ENCODE data around the gene PRKCD.

The PRKCD gene

GRCh38 chr3:53189276-53189675, 28.3 kb downstream of the PRKCD start:
- H3K18ac ChIP-seq (ENCODE audit: low read length), result no peak overlapping the region
- no peak overlapping the region for H2AK5ac ChIP-seq (ENCODE audit: low read depth, low read length)
- no peak for DNase-seq (ENCODE audit: low spot score)
- no peak overlapping the region for H2BK12ac ChIP-seq (ENCODE audit: low read length)
- no peaks in the 10 kb centered on the region for H3K9me3 ChIP-seq (replicated peaks in 1 of 2; ENCODE audit: control insufficient read depth in 2 of 2, insufficient read depth in 1 of 2, low read depth in 1 of 2, low read length in 2 of 2)
- H4K91ac ChIP-seq (ENCODE audit: low read depth, low read length, poor library complexity), result no peak overlapping the region
- no peak overlapping the region for H3K23ac ChIP-seq (ENCODE audit: low read depth, low read length, poor library complexity)
- H3K14ac ChIP-seq (ENCODE audit: low read length), result no peak overlapping the region
- H2BK15ac ChIP-seq (ENCODE audit: low read length), result no peak overlapping the region
- peaks cover 0 to 8% of the 10 kb centered on the region in 2 donors for H3K36me3 ChIP-seq (replicated peaks in 1 of 2; ENCODE audit: control insufficient read depth in 2 of 2, insufficient read depth in 2 of 2, low read length in 2 of 2)
- H2BK5ac ChIP-seq (ENCODE audit: low read length), result no peak overlapping the region
- H3K4me2 ChIP-seq (ENCODE audit: insufficient read depth, low read length, poor library complexity, severe bottlenecking), result no peak overlapping the region
- H2BK120ac ChIP-seq (ENCODE audit: low read depth, low read length), result no peak overlapping the region
- H3K4me1 ChIP-seq (ENCODE audit: control insufficient read depth in 2 of 2, insufficient read depth in 1 of 2, low read depth in 1 of 2, low read length in 2 of 2), result peaks cover 6 to 8% of the 10 kb centered on the region in 2 donors
- no peak overlapping the region for H3K4ac ChIP-seq (ENCODE audit: low read length)
- no peak overlapping the region for H3K9ac ChIP-seq (ENCODE audit: low read depth, low read length, poor library complexity)
- no peak overlapping the region for H3K4me3 ChIP-seq (ENCODE audit: low read length in 2 of 2)
- no peaks in the 10 kb centered on the region for H3K79me1 ChIP-seq (ENCODE audit: low read depth, low read length)
- no CpG with 5 or more reads among the region's 3 CpGs for WGBS, 2 donors (ENCODE audit: extremely low coverage in 2 of 2, insufficient read length in 2 of 2, insufficient replicate concordance in 1 of 2)
- no peak overlapping the region for H2AFZ ChIP-seq (ENCODE audit: low read length)
- H3K27ac ChIP-seq (replicated peaks; ENCODE audit: low read length), result no peak overlapping the region
- peaks cover 0 to 10% (median 0%) of the 10 kb centered on the region in 3 experiments for H3K27me3 ChIP-seq (ENCODE audit: control insufficient read depth in 3 of 3, insufficient read depth in 3 of 3, low read depth in 1 of 3, low read length in 3 of 3)
- H4K8ac ChIP-seq (ENCODE audit: low read depth, low read length), result no peak overlapping the region

GRCh38 chr3:53190659-53191058, 29.6 kb downstream of the PRKCD start:
- Histone ChIP-seq H3K9me3 (replicated peaks in 1 of 2; ENCODE audit: control insufficient read depth in 2 of 2, insufficient read depth in 1 of 2, low read depth in 1 of 2, low read length in 2 of 2) (no peaks in the 10 kb centered on the region), H2AK5ac (ENCODE audit: low read depth, low read length) (no peak overlapping the region), H3K27ac (replicated peaks; ENCODE audit: low read length) (no peak overlapping the region)

GRCh38 chr3:53191836-53192480, 30.9 kb downstream of the PRKCD start:
- no peak overlapping the region for H2BK15ac ChIP-seq (ENCODE audit: low read length)
- WGBS, 2 donors (ENCODE audit: extremely low coverage in 2 of 2, insufficient read length in 2 of 2, insufficient replicate concordance in 1 of 2), result no CpG with 5 or more reads among the region's 16 CpGs
- peaks cover 6 to 14% of the 10 kb centered on the region in 2 donors for H3K4me1 ChIP-seq (ENCODE audit: control insufficient read depth in 2 of 2, insufficient read depth in 1 of 2, low read depth in 1 of 2, low read length in 2 of 2)
- H3K27me3 ChIP-seq (ENCODE audit: control insufficient read depth in 3 of 3, insufficient read depth in 3 of 3, low read depth in 1 of 3, low read length in 3 of 3), result peaks cover 0 to 24% (median 0%) of the 10 kb centered on the region in 3 experiments
- no peak overlapping the region for H2AK5ac ChIP-seq (ENCODE audit: low read depth, low read length)
- no peak overlapping the region for H2BK120ac ChIP-seq (ENCODE audit: low read depth, low read length)
- H3K9me3 ChIP-seq (replicated peaks in 1 of 2; ENCODE audit: control insufficient read depth in 2 of 2, insufficient read depth in 1 of 2, low read depth in 1 of 2, low read length in 2 of 2), result no peaks in the 10 kb centered on the region
- no peak overlapping the region for H3K9ac ChIP-seq (ENCODE audit: low read depth, low read length, poor library complexity)
- no peak overlapping the region for H2BK5ac ChIP-seq (ENCODE audit: low read length)
- peak overlapping the region in 1 of 2 donors; percentile 54 for H3K4me3 ChIP-seq (ENCODE audit: low read length in 2 of 2)
- no peak overlapping the region for H4K91ac ChIP-seq (ENCODE audit: low read depth, low read length, poor library complexity)
- H3K27ac ChIP-seq (replicated peaks; ENCODE audit: low read length), result no peak overlapping the region
- H3K36me3 ChIP-seq (replicated peaks in 1 of 2; ENCODE audit: control insufficient read depth in 2 of 2, insufficient read depth in 2 of 2, low read length in 2 of 2), result peaks cover 0 to 2% of the 10 kb centered on the region in 2 donors
- H3K23ac ChIP-seq (ENCODE audit: low read depth, low read length, poor library complexity), result no peak overlapping the region
- H3K79me1 ChIP-seq (ENCODE audit: low read depth, low read length), result no peaks in the 10 kb centered on the region
- H2BK12ac ChIP-seq (ENCODE audit: low read length), result no peak overlapping the region
- no peak for DNase-seq (ENCODE audit: low spot score)
- no peak overlapping the region for H3K4ac ChIP-seq (ENCODE audit: low read length)
- no peak overlapping the region for H3K14ac ChIP-seq (ENCODE audit: low read length)
- no peak overlapping the region for H3K18ac ChIP-seq (ENCODE audit: low read length)
- no peak overlapping the region for H2AFZ ChIP-seq (ENCODE audit: low read length)
- no peak overlapping the region for H3K4me2 ChIP-seq (ENCODE audit: insufficient read depth, low read length, poor library complexity, severe bottlenecking)
- no peak overlapping the region for H4K8ac ChIP-seq (ENCODE audit: low read depth, low read length)

More at GRCh38 chr3:53190659-53191058, 29.6 kb downstream of the PRKCD start:
- H3K9ac ChIP-seq (ENCODE audit: low read depth, low read length, poor library complexity), result no peak overlapping the region
- H3K27me3 ChIP-seq (ENCODE audit: control insufficient read depth in 3 of 3, insufficient read depth in 3 of 3, low read depth in 1 of 3, low read length in 3 of 3), result peaks cover 0 to 24% (median 0%) of the 10 kb centered on the region in 3 experiments
- H4K91ac ChIP-seq (ENCODE audit: low read depth, low read length, poor library complexity), result no peak overlapping the region
- H2BK15ac ChIP-seq (ENCODE audit: low read length), result no peak overlapping the region
- H3K4me2 ChIP-seq (ENCODE audit: insufficient read depth, low read length, poor library complexity, severe bottlenecking), result no peak overlapping the region
- H3K14ac ChIP-seq (ENCODE audit: low read length), result no peak overlapping the region
- DNase-seq (ENCODE audit: low spot score), result no peak
- H3K4ac ChIP-seq (ENCODE audit: low read length), result no peak overlapping the region
- H3K79me1 ChIP-seq (ENCODE audit: low read depth, low read length), result no peaks in the 10 kb centered on the region
- no peak overlapping the region for H2BK5ac ChIP-seq (ENCODE audit: low read length)
- no peak overlapping the region for H3K23ac ChIP-seq (ENCODE audit: low read depth, low read length, poor library complexity)
- no peak overlapping the region for H2BK12ac ChIP-seq (ENCODE audit: low read length)
- H2AFZ ChIP-seq (ENCODE audit: low read length), result no peak overlapping the region
- no peak overlapping the region for H3K4me3 ChIP-seq (ENCODE audit: low read length in 2 of 2)
- H3K18ac ChIP-seq (ENCODE audit: low read length), result no peak overlapping the region
- peaks cover 6 to 11% of the 10 kb centered on the region in 2 donors for H3K4me1 ChIP-seq (ENCODE audit: control insufficient read depth in 2 of 2, insufficient read depth in 1 of 2, low read depth in 1 of 2, low read length in 2 of 2)
- no peak overlapping the region for H2BK120ac ChIP-seq (ENCODE audit: low read depth, low read length)
- no peak overlapping the region for H4K8ac ChIP-seq (ENCODE audit: low read depth, low read length)
- peaks cover 0 to 6% of the 10 kb centered on the region in 2 donors for H3K36me3 ChIP-seq (replicated peaks in 1 of 2; ENCODE audit: control insufficient read depth in 2 of 2, insufficient read depth in 2 of 2, low read length in 2 of 2)
- WGBS, 2 donors (ENCODE audit: extremely low coverage in 2 of 2, insufficient read length in 2 of 2, insufficient replicate concordance in 1 of 2), result no CpG with 5 or more reads among the region's 3 CpGs

GRCh38 chr3:53192608-53193007, 31.6 kb downstream of the PRKCD start:
- H3K36me3 ChIP-seq (replicated peaks in 1 of 2; ENCODE audit: control insufficient read depth in 2 of 2, insufficient read depth in 2 of 2, low read length in 2 of 2), result peaks cover 0 to 2% of the 10 kb centered on the region in 2 donors
- H4K91ac ChIP-seq (ENCODE audit: low read depth, low read length, poor library complexity), result no peak overlapping the region
- no peak overlapping the region for H3K4me3 ChIP-seq (ENCODE audit: low read length in 2 of 2)
- no peak overlapping the region for H4K8ac ChIP-seq (ENCODE audit: low read depth, low read length)
- peaks cover 6 to 14% of the 10 kb centered on the region in 2 donors for H3K4me1 ChIP-seq (ENCODE audit: control insufficient read depth in 2 of 2, insufficient read depth in 1 of 2, low read depth in 1 of 2, low read length in 2 of 2)
- no peak overlapping the region for H3K27ac ChIP-seq (replicated peaks; ENCODE audit: low read length)
- no peak overlapping the region for H3K14ac ChIP-seq (ENCODE audit: low read length)
- no peak overlapping the region for H3K4me2 ChIP-seq (ENCODE audit: insufficient read depth, low read length, poor library complexity, severe bottlenecking)
- no peak overlapping the region for H3K4ac ChIP-seq (ENCODE audit: low read length)
- H2AK5ac ChIP-seq (ENCODE audit: low read depth, low read length), result no peak overlapping the region
- peak overlapping the region; percentile 17 for H3K18ac ChIP-seq (ENCODE audit: low read length)
- H3K79me1 ChIP-seq (ENCODE audit: low read depth, low read length), result no peaks in the 10 kb centered on the region
- no CpG with 5 or more reads among the region's 3 CpGs for WGBS, 2 donors (ENCODE audit: extremely low coverage in 2 of 2, insufficient read length in 2 of 2, insufficient replicate concordance in 1 of 2)
- no peak overlapping the region for H2BK5ac ChIP-seq (ENCODE audit: low read length)
- no peak overlapping the region for H3K23ac ChIP-seq (ENCODE audit: low read depth, low read length, poor library complexity)
- no peaks in the 10 kb centered on the region for H3K9me3 ChIP-seq (replicated peaks in 1 of 2; ENCODE audit: control insufficient read depth in 2 of 2, insufficient read depth in 1 of 2, low read depth in 1 of 2, low read length in 2 of 2)
- no peak overlapping the region for H2BK15ac ChIP-seq (ENCODE audit: low read length)
- no peak overlapping the region for H3K9ac ChIP-seq (ENCODE audit: low read depth, low read length, poor library complexity)
- H2AFZ ChIP-seq (ENCODE audit: low read length), result peak overlapping the region; percentile 45
- no peak overlapping the region for H2BK12ac ChIP-seq (ENCODE audit: low read length)
- no peak overlapping the region for H2BK120ac ChIP-seq (ENCODE audit: low read depth, low read length)
- no peak for DNase-seq (ENCODE audit: low spot score)
- peaks cover 0 to 24% (median 0%) of the 10 kb centered on the region in 3 experiments for H3K27me3 ChIP-seq (ENCODE audit: control insufficient read depth in 3 of 3, insufficient read depth in 3 of 3, low read depth in 1 of 3, low read length in 3 of 3)
